Ovary (tissue), 9 donors: ENCODE data around the gene PCDH8. TPM values are rescaled to one million over a fixed set of nuclear protein-coding genes. Genes with fewer than 3 reads are reported as not detected.

ENCODE experiments used
- DNase-seq, 5 donors: peaks; one replicate each; pipeline ENCODE4 v3.0.0-alpha.2; 2019 to 2020
- H3K27ac ChIP-seq, 2 donors: fragments of 200-600 bp; one replicate each; pipeline versions ENCODE4 v1.5.1 to v1.8.0; 2019 to 2022
- H3K27me3 ChIP-seq: fragments of 200-600 bp; one replicate; pipeline ENCODE4 v1.8.0; 2022
- H3K36me3 ChIP-seq: fragments of 200-600 bp; sonication (generic); one replicate; pipeline ENCODE4 v1.5.1; 2019
- H3K4me1 ChIP-seq: one replicate; pipeline ENCODE4 v1.8.1; 2013; ENCODE audit warnings: mild to moderate bottlenecking, moderate library complexity; ENCODE audit not compliant: insufficient read depth
- H3K4me3 ChIP-seq: fragments of 200-600 bp; sonication (generic); one replicate; pipeline ENCODE4 v1.5.1; 2017
- H3K9me3 ChIP-seq, 2 donors: fragments of 200-600 bp in 1 of 2; sonication (generic) in 1 of 2; one replicate each; pipeline versions ENCODE4 v1.5.1 to v1.8.1; 2013 to 2019; ENCODE audit warnings: mild to moderate bottlenecking in 1 of 2, moderate library complexity in 1 of 2
- CTCF ChIP-seq, 3 donors: fragments of 450-650 bp in 2 of 3; fragments of 200-600 bp in 1 of 3; IDR thresholded peaks; one replicate each; pipeline versions ENCODE4 v1.5.1 to v1.8.0; 2016 to 2022; ENCODE audit warnings: antibody characterized with exemption in 3 of 3, mild to moderate bottlenecking in 1 of 3
- EP300 ChIP-seq: sonication (generic); formaldehyde crosslinking; IDR thresholded peaks from one replicate; pipeline ENCODE4 v1.6.1; 2017; ENCODE audit warnings: antibody characterized with exemption
- POLR2A ChIP-seq: fragments of 450-650 bp; IDR thresholded peaks from one replicate; pipeline ENCODE4 v1.6.1; 2017; ENCODE audit warnings: antibody characterized with exemption, mild to moderate bottlenecking, moderate library complexity
- WGBS, 3 donors: extraction: QIAGEN DNeasy Blood & Tissue Kit in 1 of 3; methylation state at CpG; one replicate each; pipeline versions ENCODE4 v1.1.5 to v1.1.7; 2013 to 2017; 5-methylcytosine and 5-hydroxymethylcytosine counted together
- intact Hi-C, 4 donors: fragments of 100-400 bp; cut with DNase I; formaldehyde crosslinking; loops; one replicate each; pipeline versions ENCODE4 v1.11.0 to v1.15.1; 2022 to 2023
- polyA plus RNA-seq, 2 donors: library from polyadenylated mRNA; stranded (reverse); fragments of 200-250 nt in 1 of 2; fragments of 350-450 nt in 1 of 2; fragmentation: Illumina TruSeq in 1 of 2; extraction: RNeasy Lipid Tissue Mini Kit (QIAGEN cat#74804) in 1 of 2; gene quantifications; one replicate each; pipeline ENCODE4 v1.2.3, GENCODE V29; 2013 to 2014
- total RNA-seq, 7 donors: library from RNA; depleted of rRNA in 2 of 7; stranded (reverse); fragments of >200 nt in 2 of 7; fragmentation: NEBNext Ultra II Directional in 3 of 7; extraction: Animal tissue kit (Norgen Biotek cat#: 25700) in 3 of 7; gene quantifications; one replicate each; pipeline versions ENCODE4 v1.1.0 to v1.2.4, GENCODE V29; 2016 to 2023
- donor health status: DM: no; HTN: no; CAD: no; lungs with moderate emphysema.
- donor health status: DM: no; HTN: no; CAD: no.
- donor health status: Bipolar disorder and iron deficiency.
- donor health status: DM: yes; HTN: yes; CAD: no.
- donor health status: DM: no; HTN: no; CAD: no.
- donor health status: DM: yes; HTN: yes; CAD: no.

The PCDH8 gene
- total and polyA plus RNA-seq, 9 donors = 0.06 TPM; not detected in 8

- DNase-seq = no peak
- TF ChIP-seq POLR2A (no peak), CTCF (IDR thresholded peaks at IDR 0.05) (no peak), EP300 (no peak)
- H3K9me3 ChIP-seq = peaks cover 0 to 25% of the 10 kb centered on the region in 2 donors
- intact Hi-C loops = no loop called here
- peaks cover 10% of the 10 kb centered on the region for H3K27me3 ChIP-seq
- no peaks in the 10 kb centered on the region for H3K36me3 ChIP-seq
- H3K4me3 ChIP-seq = no peak overlapping the region
- H3K4me1 ChIP-seq = peaks cover 4% of the 10 kb centered on the region
- WGBS, 3 donors = 1 to 3% (median 2%) methylated on average over 42 to 98 of the region's 98 CpGs
- H3K27ac ChIP-seq = no peak overlapping the region
Measured at GRCh38 chr13:52845766-52846566, 2.5 kb downstream of the PCDH8 start.

GRCh38 chr13:52845334-52845761, 3.1 kb downstream of the PCDH8 start:
- intact Hi-C loops = no loop called here
- TF ChIP-seq CTCF (IDR thresholded peaks at IDR 0.05) (no peak), POLR2A (no peak), EP300 (no peak)
- H3K9me3 ChIP-seq = peaks cover 0 to 25% of the 10 kb centered on the region in 2 donors
- H3K27me3 ChIP-seq = peaks cover 10% of the 10 kb centered on the region
- H3K36me3 ChIP-seq = no peaks in the 10 kb centered on the region
- H3K4me1 ChIP-seq = peaks cover under 1% of the 10 kb centered on the region
- no peak overlapping the region for H3K4me3 ChIP-seq
- H3K27ac ChIP-seq = no peak overlapping the region
- DNase-seq = no peak
- 8 to 12% (median 9%) methylated on average over 16 of the region's 16 CpGs for WGBS, 3 donors

GRCh38 chr13:52844836-52845235, 3.6 kb downstream of the PCDH8 start:
- Histone ChIP-seq H3K36me3 (no peaks in the 10 kb centered on the region), H3K9me3 (peaks cover 0 to 25% of the 10 kb centered on the region in 2 donors), H3K4me1 (no peaks in the 10 kb centered on the region), H3K27me3 (peaks cover 10% of the 10 kb centered on the region), H3K27ac (no peak overlapping the region), H3K4me3 (no peak overlapping the region)
- DNase-seq = no peak
- TF ChIP-seq CTCF (IDR thresholded peaks at IDR 0.05) = no peak
- TF ChIP-seq POLR2A = no peak
- TF ChIP-seq EP300 = no peak
- 75 to 89% (median 86%) methylated on average over 11 of the region's 11 CpGs for WGBS, 3 donors
- intact Hi-C loops = no loop called here

GRCh38 chr13:52842441-52842840, 6.0 kb downstream of the PCDH8 start:
- TF ChIP-seq EP300 = no peak
- TF ChIP-seq POLR2A = no peak
- TF ChIP-seq CTCF (IDR thresholded peaks at IDR 0.05) = no peak
- Histone ChIP-seq H3K4me1 (no peaks in the 10 kb centered on the region), H3K4me3 (no peak overlapping the region), H3K9me3 (peaks cover 0 to 18% of the 10 kb centered on the region in 2 donors), H3K27ac (no peak overlapping the region), H3K27me3 (peaks cover 10% of the 10 kb centered on the region), H3K36me3 (no peaks in the 10 kb centered on the region)
- WGBS, 3 donors = 81 to 84% (median 82%) methylated on average over 10 of the region's 10 CpGs
- no peak for DNase-seq
- intact Hi-C loops = no loop called here
